Mesendoderm (in vitro differentiated cells): Measurements from ENCODE around the gene HDAC4.

Experiments used
- DNase-seq: peaks from one replicate; pipeline ENCODE4 v3.0.0; 2013
- H2AK5ac ChIP-seq: 2 replicates; pipeline ENCODE4 v1.6.1; 2013; ENCODE audit warnings: low read length, inconsistent platforms
- H2BK120ac ChIP-seq: 2 replicates; pipeline ENCODE4 v1.6.1; 2013; ENCODE audit warnings: low read depth, mild to moderate bottlenecking, low read length, moderate library complexity, mixed read lengths
- H2BK15ac ChIP-seq: replicated peaks from 2 replicates; pipeline ENCODE4 v1.6.1; 2013; ENCODE audit warnings: low read depth, mild to moderate bottlenecking, moderate library complexity
- H2BK5ac ChIP-seq: 2 replicates; pipeline ENCODE4 v1.6.1; 2013; ENCODE audit warnings: low read length, inconsistent platforms
- H3K18ac ChIP-seq: 2 replicates; pipeline ENCODE4 v1.6.1; 2013; ENCODE audit warnings: mild to moderate bottlenecking, low read length, mixed read lengths
- H3K23ac ChIP-seq: one replicate; pipeline ENCODE4 v1.6.1; 2013; ENCODE audit warnings: low read length
- H3K27ac ChIP-seq: 2 replicates; pipeline ENCODE4 v1.5.1; 2013; ENCODE audit warnings: low read depth, mild to moderate bottlenecking, inconsistent platforms, low read length, moderate library complexity
- H3K27me3 ChIP-seq: 2 replicates; pipeline ENCODE4 v1.6.1; 2013; ENCODE audit warnings: low read length, control low read depth, mild to moderate bottlenecking, inconsistent platforms; ENCODE audit not compliant: insufficient read depth, poor library complexity
- H3K36me3 ChIP-seq: 2 replicates; pipeline ENCODE4 v1.6.1; 2013; ENCODE audit warnings: low read length, inconsistent platforms; ENCODE audit not compliant: control insufficient read depth, insufficient read depth
- H3K4ac ChIP-seq: one replicate; pipeline ENCODE4 v1.6.1; 2013; ENCODE audit warnings: low read depth, mild to moderate bottlenecking, low read length, moderate library complexity
- H3K4me1 ChIP-seq: 2 replicates; pipeline ENCODE4 v1.6.1; 2013; ENCODE audit warnings: low read depth, low read length, inconsistent platforms; ENCODE audit not compliant: control insufficient read depth
- H3K4me2 ChIP-seq: 2 replicates; pipeline ENCODE4 v1.6.1; 2013; ENCODE audit warnings: low read length
- H3K4me3 ChIP-seq: 2 replicates; pipeline ENCODE4 v1.5.1; 2013; ENCODE audit warnings: mild to moderate bottlenecking, low read length
- H3K56ac ChIP-seq: one replicate; pipeline ENCODE4 v1.6.1; 2013; ENCODE audit warnings: low read length
- H3K79me1 ChIP-seq: 2 replicates; pipeline ENCODE4 v1.6.1; 2013; ENCODE audit warnings: low read length, inconsistent platforms
- H3K79me2 ChIP-seq: 2 replicates; pipeline ENCODE4 v1.6.1; 2013; ENCODE audit warnings: mild to moderate bottlenecking, low read length; ENCODE audit not compliant: control insufficient read depth, insufficient read depth
- H3K9ac ChIP-seq: 2 replicates; pipeline ENCODE4 v1.6.1; 2013; ENCODE audit warnings: low read length, inconsistent platforms
- H4K5ac ChIP-seq: one replicate; pipeline ENCODE4 v1.6.1; 2013; ENCODE audit warnings: low read length
- H4K8ac ChIP-seq: one replicate; pipeline ENCODE4 v1.6.1; 2013; ENCODE audit warnings: low read depth, mild to moderate bottlenecking, control low read depth, low read length, moderate library complexity
- WGBS: extraction: QIAGEN DNeasy Blood & Tissue Kit; methylation state at CpG from one replicate; pipeline ENCODE4 v1.1.7; 2013; ENCODE audit warnings: low lambda C conversion rate, missing lambda C conversion rate; ENCODE audit not compliant: insufficient coverage; ENCODE audit errors: extremely low coverage; 5-methylcytosine and 5-hydroxymethylcytosine counted together

HDAC4 gene

GRCh38 chr2:239343946-239344856 lies 56.6 kb downstream of the HDAC4 start:
- Histone ChIP-seq H3K27ac (no peak overlapping the region), H2BK120ac (no peak overlapping the region), H3K27me3 (no peaks in the 10 kb centered on the region), H2BK5ac (no peak overlapping the region), H2AK5ac (no peak overlapping the region), H4K5ac (no peak overlapping the region), H3K79me2 (peaks cover 34% of the 10 kb centered on the region), H3K4ac (no peak overlapping the region), H3K23ac (no peak overlapping the region), H3K4me3 (no peak overlapping the region), H3K9ac (no peak overlapping the region), H3K18ac (no peak overlapping the region), H3K56ac (no peak overlapping the region), H3K79me1 (peaks cover 25% of the 10 kb centered on the region), H3K4me2 (no peak overlapping the region), H2BK15ac (no peak overlapping the region), H3K4me1 (no peaks in the 10 kb centered on the region), H4K8ac (no peak overlapping the region), H3K36me3 (no peaks in the 10 kb centered on the region)
- WGBS: no CpG with 5 or more reads among the region's 23 CpGs
- no peak for DNase-seq

GRCh38 chr2:239343460-239343859 lies 57.4 kb downstream of the HDAC4 start:
- Histone ChIP-seq H3K9ac (no peak overlapping the region), H2BK15ac (no peak overlapping the region), H3K27ac (no peak overlapping the region), H2BK120ac (no peak overlapping the region), H3K18ac (no peak overlapping the region), H3K79me2 (peaks cover 30% of the 10 kb centered on the region), H3K79me1 (peaks cover 25% of the 10 kb centered on the region), H2AK5ac (no peak overlapping the region), H3K4me3 (no peak overlapping the region), H4K5ac (no peak overlapping the region), H3K23ac (no peak overlapping the region), H3K4me1 (no peaks in the 10 kb centered on the region), H3K4ac (no peak overlapping the region), H4K8ac (no peak overlapping the region), H3K56ac (no peak overlapping the region), H3K27me3 (no peaks in the 10 kb centered on the region), H3K36me3 (no peaks in the 10 kb centered on the region), H2BK5ac (no peak overlapping the region), H3K4me2 (no peak overlapping the region)
- no CpG with 5 or more reads among the region's 10 CpGs for WGBS
- no peak for DNase-seq

- Histone ChIP-seq H3K27ac (no peak overlapping the region), H3K4me3 (no peak overlapping the region), H2BK5ac (no peak overlapping the region), H3K18ac (no peak overlapping the region), H3K79me1 (peaks cover 26% of the 10 kb centered on the region), H3K9ac (no peak overlapping the region), H3K4ac (no peak overlapping the region), H3K4me2 (no peak overlapping the region), H4K8ac (no peak overlapping the region), H3K4me1 (no peaks in the 10 kb centered on the region), H3K23ac (no peak overlapping the region), H2BK120ac (no peak overlapping the region), H2AK5ac (no peak overlapping the region), H2BK15ac (no peak overlapping the region), H3K56ac (no peak overlapping the region), H4K5ac (no peak overlapping the region), H3K79me2 (peaks cover 32% of the 10 kb centered on the region), H3K27me3 (no peaks in the 10 kb centered on the region), H3K36me3 (no peaks in the 10 kb centered on the region)
- DNase-seq: no peak
- WGBS: no CpG with 5 or more reads among the region's 2 CpGs
Observed at GRCh38 chr2:239341840-239342239, 59.0 kb downstream of the HDAC4 start.

GRCh38 chr2:239341146-239341732 lies 59.6 kb downstream of the HDAC4 start:
- Histone ChIP-seq H2BK120ac (no peak overlapping the region), H3K4me3 (no peak overlapping the region), H3K79me2 (peaks cover 28% of the 10 kb centered on the region), H2BK15ac (no peak overlapping the region), H4K8ac (no peak overlapping the region), H3K79me1 (peaks cover 20% of the 10 kb centered on the region), H3K18ac (no peak overlapping the region), H3K27ac (no peak overlapping the region), H3K27me3 (no peaks in the 10 kb centered on the region), H2AK5ac (no peak overlapping the region), H3K4me2 (no peak overlapping the region), H2BK5ac (no peak overlapping the region), H3K4ac (no peak overlapping the region), H4K5ac (no peak overlapping the region), H3K56ac (no peak overlapping the region), H3K23ac (no peak overlapping the region), H3K36me3 (no peaks in the 10 kb centered on the region), H3K4me1 (no peaks in the 10 kb centered on the region), H3K9ac (no peak overlapping the region)
- WGBS: no CpG with 5 or more reads among the region's 8 CpGs
- DNase-seq: no peak

GRCh38 chr2:239339726-239340601 lies 60.9 kb downstream of the HDAC4 start:
- Histone ChIP-seq H4K8ac (no peak overlapping the region), H4K5ac (no peak overlapping the region), H3K9ac (no peak overlapping the region), H3K56ac (no peak overlapping the region), H2BK120ac (no peak overlapping the region), H3K27ac (no peak overlapping the region), H3K79me1 (peaks cover 12% of the 10 kb centered on the region), H3K27me3 (no peaks in the 10 kb centered on the region), H2AK5ac (no peak overlapping the region), H3K18ac (no peak overlapping the region), H3K36me3 (no peaks in the 10 kb centered on the region), H3K4me2 (no peak overlapping the region), H3K79me2 (peaks cover 20% of the 10 kb centered on the region), H3K4me3 (no peak overlapping the region), H3K4ac (no peak overlapping the region), H2BK15ac (no peak overlapping the region), H3K23ac (no peak overlapping the region), H3K4me1 (no peaks in the 10 kb centered on the region), H2BK5ac (no peak overlapping the region)
- no CpG with 5 or more reads among the region's 7 CpGs for WGBS
- no peak for DNase-seq
